ENCODE measurements around the gene SORBS2. TPM values are rescaled to one million over a fixed set of nuclear protein-coding genes. Genes with fewer than 3 reads are reported as not detected.

The SORBS2 gene
- total and polyA plus RNA-seq, 2 of the 8 experiments (the other 6 are each of a cell fraction or from before 2014, with no cell fraction given), result 73.0 to 87.1 TPM

GRCh38 chr4:185564349-185564748, 247.6 kb downstream of the SORBS2 start (continued):
- TF ChIP-seq GABPA (IDR thresholded peaks at IDR 0.05; ENCODE audit: borderline replicate concordance, insufficient read depth, low read length), result no peak
